ENCODE data around the gene METTL22. TPM values are rescaled to one million over a fixed set of nuclear protein-coding genes. Genes with fewer than 3 reads are reported as not detected.

The METTL22 gene
- total RNA-seq, 2 donors from 2014 or later = 18.9 to 47.5 TPM

GRCh38 chr16:8583199-8583598, 38.3 kb upstream of the METTL22 start:
- no peak overlapping the region for H3K27ac ChIP-seq
- no peaks in the 10 kb centered on the region for H3K4me1 ChIP-seq
- no peak for DNase-seq
- intact Hi-C loops (cut with DNase I) = no loop called here
- no peak for TF ChIP-seq POLR2A (IDR thresholded peaks at IDR 0.05)
- TF ChIP-seq, protein P1, sequence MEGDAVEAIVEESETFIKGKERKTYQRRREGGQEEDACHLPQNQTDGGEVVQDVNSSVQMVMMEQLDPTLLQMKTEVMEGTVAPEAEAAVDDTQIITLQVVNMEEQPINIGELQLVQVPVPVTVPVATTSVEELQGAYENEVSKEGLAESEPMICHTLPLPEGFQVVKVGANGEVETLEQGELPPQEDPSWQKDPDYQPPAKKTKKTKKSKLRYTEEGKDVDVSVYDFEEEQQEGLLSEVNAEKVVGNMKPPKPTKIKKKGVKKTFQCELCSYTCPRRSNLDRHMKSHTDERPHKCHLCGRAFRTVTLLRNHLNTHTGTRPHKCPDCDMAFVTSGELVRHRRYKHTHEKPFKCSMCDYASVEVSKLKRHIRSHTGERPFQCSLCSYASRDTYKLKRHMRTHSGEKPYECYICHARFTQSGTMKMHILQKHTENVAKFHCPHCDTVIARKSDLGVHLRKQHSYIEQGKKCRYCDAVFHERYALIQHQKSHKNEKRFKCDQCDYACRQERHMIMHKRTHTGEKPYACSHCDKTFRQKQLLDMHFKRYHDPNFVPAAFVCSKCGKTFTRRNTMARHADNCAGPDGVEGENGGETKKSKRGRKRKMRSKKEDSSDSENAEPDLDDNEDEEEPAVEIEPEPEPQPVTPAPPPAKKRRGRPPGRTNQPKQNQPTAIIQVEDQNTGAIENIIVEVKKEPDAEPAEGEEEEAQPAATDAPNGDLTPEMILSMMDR (IDR thresholded peaks at IDR 0.05) = no peak
- no peaks in the 10 kb centered on the region for H3K9me3 ChIP-seq
- no peak for ATAC-seq
- no peaks in the 10 kb centered on the region for H3K36me3 ChIP-seq (replicated peaks in 1 of 2; ENCODE audit: insufficient read depth in 1 of 2, low read depth in 2 of 2)
- H3K27me3 ChIP-seq = no peaks in the 10 kb centered on the region
- H3K4me3 ChIP-seq = no peak overlapping the region
- 77 to 81% methylated on average over 3 of the region's 3 CpGs for WGBS, 2 donors

DNA sequence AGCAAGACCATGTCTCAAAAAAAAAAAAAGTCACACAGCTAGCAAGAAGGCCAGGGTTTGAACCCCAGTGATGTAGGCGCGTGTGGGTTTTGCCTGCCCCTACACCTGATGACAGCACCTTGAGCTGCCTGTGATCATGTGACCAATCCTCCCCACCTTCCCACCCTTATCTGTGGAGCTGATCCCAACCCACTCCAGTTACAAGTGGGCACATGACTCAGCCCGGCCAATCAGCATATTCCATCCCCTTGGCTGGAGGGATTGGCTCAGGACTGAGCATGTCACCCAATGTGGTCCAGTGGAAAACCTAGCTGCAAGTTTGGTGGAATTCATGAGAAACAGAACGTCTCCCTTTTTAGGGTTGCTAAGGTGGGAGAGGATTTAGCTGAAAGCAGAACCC, 37.8 kb upstream of the METTL22 start:
- H3K27ac ChIP-seq = no peak overlapping the region
- H3K36me3 ChIP-seq (replicated peaks in 1 of 2; ENCODE audit: insufficient read depth in 1 of 2, low read depth in 2 of 2) = no peaks in the 10 kb centered on the region
- no peak overlapping the region for H3K4me3 ChIP-seq
- intact Hi-C loops (cut with DNase I) = no loop called here
- no peak for ATAC-seq
- TF ChIP-seq, protein P1 (IDR thresholded peaks at IDR 0.05) = no peak
- no peak for TF ChIP-seq POLR2A (IDR thresholded peaks at IDR 0.05)
- no peak for DNase-seq
- H3K4me1 ChIP-seq = no peaks in the 10 kb centered on the region
- H3K27me3 ChIP-seq = peaks cover 0 to 5% of the 10 kb centered on the region in 2 donors
- WGBS, 2 donors = 43 to 79% methylated on average over 2 to 4 of the region's 4 CpGs
- H3K9me3 ChIP-seq = no peaks in the 10 kb centered on the region

DNA sequence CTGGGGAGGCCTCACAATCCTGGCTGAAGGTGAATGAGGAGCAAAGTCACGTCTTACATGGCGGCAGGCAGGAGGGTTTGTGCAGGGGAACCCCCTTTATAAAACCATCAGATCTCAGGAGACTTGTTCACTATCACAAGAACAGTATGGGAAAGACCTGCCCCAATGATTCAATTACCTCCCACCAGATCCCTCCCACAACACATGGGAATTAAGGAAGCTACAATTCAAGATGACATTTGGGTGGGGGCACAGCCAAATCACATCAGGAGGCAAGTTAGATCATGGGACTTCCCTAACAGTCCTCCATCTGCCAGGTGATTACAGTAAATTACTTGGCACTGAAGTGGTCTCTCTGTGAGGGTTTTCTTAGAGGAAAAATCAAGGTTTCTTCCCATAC, 36.5 kb upstream of the METTL22 start:
- Histone ChIP-seq H3K36me3 (replicated peaks in 1 of 2; ENCODE audit: insufficient read depth in 1 of 2, low read depth in 2 of 2) (no peaks in the 10 kb centered on the region), H3K27ac (no peak overlapping the region), H3K27me3 (peaks cover 0 to 18% of the 10 kb centered on the region in 2 donors), H3K9me3 (no peaks in the 10 kb centered on the region), H3K4me1 (peaks cover 13% of the 10 kb centered on the region), H3K4me3 (no peak overlapping the region)
- WGBS, 2 donors = 64 to 84% methylated on average over 2 of the region's 2 CpGs
- DNase-seq (no peak), ATAC-seq (no peak)
- TF ChIP-seq POLR2A (IDR thresholded peaks at IDR 0.05) = no peak
- TF ChIP-seq, protein P1 (IDR thresholded peaks at IDR 0.05) = no peak
- intact Hi-C loops (cut with DNase I) = no loop called here

- peaks cover 5 to 25% of the 10 kb centered on the region in 2 donors for H3K27me3 ChIP-seq
- TF ChIP-seq, protein P1 (IDR thresholded peaks at IDR 0.05) = no peak
- no peak for TF ChIP-seq POLR2A (IDR thresholded peaks at IDR 0.05)
- DNase-seq (no peak), ATAC-seq (no peak)
- peaks cover 16% of the 10 kb centered on the region for H3K4me1 ChIP-seq
- 78 to 83% methylated on average over 3 of the region's 3 CpGs for WGBS, 2 donors
- intact Hi-C loops (cut with DNase I) = no loop called here
- no peak overlapping the region for H3K27ac ChIP-seq
- H3K36me3 ChIP-seq (replicated peaks in 1 of 2; ENCODE audit: insufficient read depth in 1 of 2, low read depth in 2 of 2) = no peaks in the 10 kb centered on the region
- no peaks in the 10 kb centered on the region for H3K9me3 ChIP-seq
- H3K4me3 ChIP-seq = no peak overlapping the region
These were observed 35.6 kb upstream of the METTL22 start for GRCh38 chr16:8585857-8586256.

DNA sequence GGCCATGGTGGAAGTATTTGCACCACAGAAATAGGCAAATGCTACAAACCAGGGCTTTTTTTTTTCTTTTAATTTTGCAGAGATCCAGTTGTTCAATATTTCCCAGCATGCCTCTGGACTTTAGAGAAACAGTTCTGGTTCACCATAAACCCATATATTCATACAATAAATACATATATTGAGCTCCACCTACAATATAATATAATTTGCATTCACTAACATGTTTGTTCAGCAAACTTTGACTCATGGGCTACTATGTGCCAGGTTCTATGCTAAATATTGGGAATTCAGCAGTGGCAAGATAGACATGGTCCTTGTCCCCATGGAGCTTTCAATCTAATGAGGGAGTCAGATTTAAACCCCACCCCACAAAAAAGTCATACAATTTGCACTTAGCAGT, 34.4 kb upstream of the METTL22 start:
- no peaks in the 10 kb centered on the region for H3K9me3 ChIP-seq
- H3K4me1 ChIP-seq = peaks cover 16% of the 10 kb centered on the region
- peaks cover 5 to 25% of the 10 kb centered on the region in 2 donors for H3K27me3 ChIP-seq
- no peak for TF ChIP-seq POLR2A (IDR thresholded peaks at IDR 0.05)
- TF ChIP-seq, protein P1 (IDR thresholded peaks at IDR 0.05) = no peak
- intact Hi-C loops (cut with DNase I) = no loop called here
- no peak overlapping the region for H3K27ac ChIP-seq
- no peaks in the 10 kb centered on the region for H3K36me3 ChIP-seq (replicated peaks in 1 of 2; ENCODE audit: insufficient read depth in 1 of 2, low read depth in 2 of 2)
- no peak overlapping the region for H3K4me3 ChIP-seq
- no peak for DNase-seq
- ATAC-seq = no peak

Measured in body of pancreas (tissue), 4 donors.